NCI-H1092 treated with DMSO at 0.1 percent for 48 hours (cell line): ENCODE data around the gene PGRMC2.
"Not testable (repeated sequence)": the region's sequence is repeated elsewhere in the genome, so short reads cannot be mapped to it uniquely, and the experiment has no call there.

ENCODE experiments used
- DNase-seq: peaks from one replicate; lab custom pipeline; 2025; lab: John Stamatoyannopoulos, UW

PGRMC2 gene

DNA sequence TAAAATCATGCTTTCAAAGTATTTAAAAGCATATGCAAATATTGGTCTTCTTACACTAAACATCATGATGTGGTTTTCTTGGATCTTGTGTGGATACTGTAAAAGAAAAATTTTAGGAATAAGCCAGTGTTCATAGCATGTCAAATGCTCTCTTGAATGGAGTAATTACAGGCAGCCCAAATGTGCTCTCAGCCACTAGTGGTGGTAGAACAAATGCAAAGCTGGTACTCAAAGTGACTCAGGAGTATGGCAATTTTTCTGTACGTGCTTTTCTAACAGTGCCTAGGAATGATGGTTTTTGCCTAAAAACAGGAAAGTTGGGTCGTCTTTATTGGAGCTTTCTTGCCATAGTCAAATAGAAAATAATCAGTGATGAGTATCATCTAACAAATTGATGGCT is 19.9 kb downstream of the PGRMC2 start:
- DNase-seq, result no peak

DNA sequence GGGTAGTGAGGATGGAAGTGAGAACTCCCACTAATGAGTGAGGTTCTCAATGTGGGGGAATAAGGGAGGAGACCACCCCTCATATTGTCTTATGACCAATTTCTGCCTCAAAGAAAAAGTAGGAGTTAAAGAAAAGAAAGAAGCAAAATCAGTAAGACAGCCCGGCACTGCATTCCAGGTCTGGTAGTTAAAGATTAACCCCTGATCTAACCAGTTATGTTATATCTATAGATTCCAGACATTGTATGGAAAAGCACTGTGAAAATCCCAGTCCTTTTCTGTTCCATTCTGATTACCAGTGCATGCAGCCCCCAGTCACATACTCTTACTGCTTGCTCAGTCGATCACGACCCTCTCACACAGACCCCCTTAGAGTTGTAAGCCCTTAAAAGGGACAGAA is 20.4 kb downstream of the PGRMC2 start:
- not testable (repeated sequence) for DNase-seq

DNA sequence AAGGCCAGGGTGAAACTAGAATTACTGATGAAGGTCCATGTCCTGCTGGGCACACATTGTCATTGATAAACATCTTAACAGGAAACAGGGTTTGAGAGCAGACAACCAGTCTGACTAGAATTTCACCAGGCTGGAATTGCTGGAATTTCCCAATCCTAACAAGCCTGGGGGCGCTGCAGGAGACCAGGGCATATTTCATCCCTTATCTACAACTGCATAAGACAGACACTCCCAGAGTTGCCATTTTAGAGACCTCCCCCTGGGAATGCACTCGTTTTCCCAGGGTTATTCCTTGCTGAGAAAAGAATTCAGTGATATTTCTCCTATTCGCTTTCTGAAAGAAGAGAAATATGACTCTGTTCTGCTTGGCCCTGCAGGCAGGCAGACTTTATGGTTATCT is 22.1 kb downstream of the PGRMC2 start:
- DNase-seq, result not testable (repeated sequence)

DNA sequence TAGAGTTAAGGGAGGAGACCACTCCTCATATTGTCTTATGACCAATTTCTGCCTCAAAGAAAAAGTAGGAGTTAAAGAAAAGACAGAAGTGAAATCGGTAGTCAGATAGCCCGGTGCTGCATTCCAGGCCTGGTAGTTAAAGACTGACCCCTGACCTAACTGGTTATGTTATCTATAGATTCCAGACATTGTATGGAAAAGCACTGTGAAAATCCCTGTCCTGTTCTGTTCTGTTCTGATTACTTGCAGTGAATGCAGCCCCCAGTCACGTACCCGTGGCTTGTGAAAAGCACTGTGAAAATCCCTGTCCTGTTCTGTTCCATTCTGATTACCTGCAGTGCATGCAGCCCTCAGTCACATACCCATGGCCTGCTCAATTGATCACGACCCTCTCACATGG is 27.7 kb downstream of the PGRMC2 start:
- not testable (repeated sequence) for DNase-seq

DNA sequence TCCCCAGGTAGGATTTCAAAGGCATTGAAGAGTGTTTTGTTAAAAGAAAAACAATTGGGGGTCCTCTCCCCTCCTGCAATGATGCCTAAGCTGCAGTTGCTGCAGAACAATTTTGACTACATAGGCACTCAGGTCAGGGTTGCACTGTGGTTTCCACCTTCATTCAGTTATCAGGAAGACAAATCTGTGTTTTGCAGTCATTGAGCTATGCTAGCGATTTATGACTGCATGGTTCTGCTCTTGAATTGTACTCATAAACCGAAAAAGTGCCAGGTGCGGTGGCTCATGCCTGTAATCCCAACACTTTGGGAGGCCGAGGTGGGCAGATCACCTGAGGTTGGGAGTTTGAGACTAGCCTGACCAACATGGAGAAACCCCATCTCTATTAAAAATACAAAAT is 29.4 kb downstream of the PGRMC2 start:
- DNase-seq, result not testable (repeated sequence)

DNA sequence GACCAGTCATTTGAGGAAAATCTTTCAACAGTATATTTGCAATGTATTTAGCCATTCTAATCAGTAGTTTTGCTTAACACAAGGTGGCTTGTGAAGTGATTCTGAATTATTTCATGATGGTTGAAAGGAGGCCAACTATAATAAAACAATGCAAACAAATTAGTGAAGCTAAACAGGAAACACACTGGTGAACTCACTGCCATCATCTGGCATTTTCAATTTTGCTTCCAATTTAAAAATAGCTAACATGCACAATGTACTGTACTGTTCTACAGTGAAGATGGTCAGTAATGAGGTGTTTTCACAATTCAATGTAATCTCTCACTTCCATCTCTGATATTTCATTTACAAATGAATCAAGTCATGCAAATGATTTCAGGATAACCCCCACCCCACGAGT is 31.1 kb downstream of the PGRMC2 start:
- no peak for DNase-seq

DNA sequence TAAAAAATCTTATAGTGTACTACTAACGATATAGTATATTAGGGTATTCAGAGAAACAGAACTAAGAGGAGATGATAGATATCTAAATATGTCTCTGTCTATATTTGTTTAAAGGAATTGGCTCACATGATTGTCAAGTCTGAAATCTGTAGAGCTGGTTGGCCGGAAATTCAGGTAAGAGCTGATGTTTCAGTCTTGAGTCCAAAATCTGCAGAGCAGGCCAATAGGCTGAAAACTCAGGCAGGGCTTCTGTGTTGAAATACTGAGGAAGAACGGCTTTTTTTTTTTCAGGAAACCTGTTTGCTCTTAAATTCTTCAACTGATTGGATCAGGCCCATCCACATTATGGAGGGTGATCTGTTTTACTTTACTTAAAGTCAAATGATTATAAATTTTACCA is 31.7 kb downstream of the PGRMC2 start:
- DNase-seq, result no peak

DNA sequence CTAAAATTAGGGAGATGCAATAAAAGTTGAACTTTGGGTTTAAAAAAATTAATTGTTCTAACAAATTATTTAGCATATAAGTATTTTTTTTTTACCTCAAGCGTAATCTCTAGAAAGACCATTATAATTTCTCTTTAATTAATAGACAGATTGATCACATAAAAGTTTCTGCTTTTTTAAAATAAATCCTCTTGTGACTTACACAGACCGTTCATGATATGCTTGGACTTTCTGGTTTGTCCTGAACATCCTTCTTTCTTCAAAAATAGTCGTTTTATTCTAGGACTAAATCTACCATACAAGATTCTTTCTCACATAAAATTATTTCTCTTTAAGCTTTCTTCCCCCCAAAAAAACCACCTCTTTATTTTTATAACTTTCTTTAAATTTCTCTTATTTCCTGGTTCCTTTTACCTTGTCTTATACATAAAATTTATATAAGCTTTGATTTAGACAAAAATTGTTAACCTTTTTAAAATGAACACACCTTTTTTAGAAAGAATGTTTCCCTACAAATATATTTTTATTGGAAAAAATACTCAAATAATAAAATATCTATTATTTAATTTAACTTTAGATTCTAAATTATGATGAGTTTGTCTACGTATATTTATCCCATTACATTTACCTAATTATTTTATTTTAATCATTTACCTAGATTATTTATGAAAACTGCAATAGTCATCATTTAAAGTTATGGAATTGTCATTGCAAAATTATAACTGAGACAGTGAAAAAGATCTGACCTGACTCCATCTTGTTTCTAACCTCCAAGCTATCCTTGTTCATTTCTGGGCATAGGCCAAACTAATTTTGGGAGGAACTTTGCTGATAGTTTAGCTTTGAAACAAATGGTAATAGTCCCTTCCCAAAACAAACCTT is 37.6 kb downstream of the PGRMC2 start:
- DNase-seq, result no peak

DNA sequence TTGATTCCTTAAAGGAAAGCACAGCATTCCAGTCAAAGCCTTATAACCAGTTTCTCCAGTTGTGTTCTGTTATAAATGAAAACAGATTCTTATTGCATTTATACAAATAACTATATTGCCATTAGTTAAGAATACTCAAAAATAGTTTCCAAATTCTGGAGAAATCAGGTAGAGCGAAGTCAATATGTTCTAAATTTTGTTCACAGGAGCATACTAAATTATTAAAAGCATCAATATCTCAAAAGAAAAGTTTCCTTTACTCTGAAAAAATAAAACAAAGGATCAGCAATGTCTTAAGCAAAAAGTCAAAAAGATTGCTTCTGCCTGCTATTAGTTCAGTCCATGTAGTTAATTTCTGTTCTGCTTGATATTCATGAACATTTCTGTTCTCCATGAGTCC is 39.7 kb downstream of the PGRMC2 start:
- no peak for DNase-seq

DNA sequence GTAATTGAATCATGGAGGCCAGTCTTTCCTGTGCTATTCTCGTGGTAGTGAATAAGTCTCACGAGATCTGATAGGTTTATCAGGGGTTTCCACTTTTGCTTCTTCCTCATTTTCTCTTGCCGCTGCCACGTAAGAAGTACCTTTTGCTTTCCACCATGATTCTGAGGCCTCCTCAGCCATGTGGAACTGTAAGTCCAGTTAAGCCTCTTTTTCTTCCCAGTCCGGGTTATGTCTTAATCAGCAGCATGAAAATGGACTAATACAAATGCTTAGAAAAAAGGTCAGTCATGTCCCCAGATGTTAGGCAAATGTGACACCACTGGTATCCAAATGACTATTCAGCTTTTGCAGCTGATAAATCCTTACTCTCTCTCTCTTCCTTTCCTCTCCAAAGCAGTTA is 42.2 kb downstream of the PGRMC2 start:
- not testable (repeated sequence) for DNase-seq

DNA sequence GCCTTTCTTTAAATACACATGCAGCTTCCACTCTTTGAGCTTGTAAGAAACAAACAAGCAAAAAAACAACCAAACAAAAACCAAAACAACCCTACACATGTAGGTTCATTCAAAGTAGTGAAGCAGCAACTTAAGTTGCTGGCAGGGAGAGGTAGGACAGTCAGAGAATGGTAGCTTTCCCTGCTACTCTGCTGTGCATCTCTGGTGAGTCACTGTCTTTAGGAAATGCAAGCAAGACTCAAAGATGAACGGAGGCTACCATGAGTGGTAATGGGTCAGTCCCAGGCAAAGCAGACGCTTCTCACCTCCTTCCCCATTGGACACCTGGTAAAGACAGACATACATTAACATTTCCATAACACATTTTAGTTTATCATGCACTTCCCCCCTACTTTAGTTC is 43.2 kb downstream of the PGRMC2 start:
- no peak for DNase-seq

DNA sequence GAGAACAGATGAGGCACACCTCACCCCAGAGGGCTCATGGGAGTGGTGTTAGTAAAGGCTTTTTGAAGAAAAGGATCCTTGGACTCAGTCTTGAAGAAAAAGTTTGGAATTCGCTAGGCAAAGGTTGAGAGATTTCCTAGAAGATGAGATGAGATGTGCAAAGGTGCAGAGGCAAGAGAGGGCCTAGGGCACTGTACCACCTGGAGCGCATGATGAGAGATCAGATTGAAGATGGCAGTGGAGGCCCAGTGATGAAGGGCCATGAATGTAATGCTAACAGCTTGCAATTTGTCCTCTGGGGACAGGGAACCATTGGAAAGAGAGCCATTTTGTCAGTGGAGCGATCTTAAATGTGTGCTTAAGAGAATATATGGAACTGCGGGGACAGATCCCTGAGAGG is 45.0 kb downstream of the PGRMC2 start:
- no peak for DNase-seq

DNA sequence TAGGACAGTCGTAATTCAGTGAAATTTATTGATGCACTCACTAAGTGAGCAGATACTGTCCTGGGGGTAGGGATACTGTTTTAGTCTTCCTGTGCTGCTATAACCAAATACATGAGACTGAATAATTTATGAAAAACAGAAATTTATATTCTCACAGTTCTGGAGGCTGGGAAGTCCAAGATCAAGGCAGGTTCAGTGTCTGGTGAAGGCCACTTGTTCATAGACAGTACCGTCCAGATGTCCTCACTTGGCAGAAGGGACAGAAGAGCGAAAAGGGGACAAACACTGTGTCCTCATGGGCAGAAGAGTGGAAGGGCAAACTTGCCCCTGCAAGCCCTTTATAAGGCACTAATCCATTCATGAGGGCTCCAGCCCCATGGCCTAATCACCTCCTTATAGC is 45.6 kb downstream of the PGRMC2 start:
- no peak for DNase-seq

DNA sequence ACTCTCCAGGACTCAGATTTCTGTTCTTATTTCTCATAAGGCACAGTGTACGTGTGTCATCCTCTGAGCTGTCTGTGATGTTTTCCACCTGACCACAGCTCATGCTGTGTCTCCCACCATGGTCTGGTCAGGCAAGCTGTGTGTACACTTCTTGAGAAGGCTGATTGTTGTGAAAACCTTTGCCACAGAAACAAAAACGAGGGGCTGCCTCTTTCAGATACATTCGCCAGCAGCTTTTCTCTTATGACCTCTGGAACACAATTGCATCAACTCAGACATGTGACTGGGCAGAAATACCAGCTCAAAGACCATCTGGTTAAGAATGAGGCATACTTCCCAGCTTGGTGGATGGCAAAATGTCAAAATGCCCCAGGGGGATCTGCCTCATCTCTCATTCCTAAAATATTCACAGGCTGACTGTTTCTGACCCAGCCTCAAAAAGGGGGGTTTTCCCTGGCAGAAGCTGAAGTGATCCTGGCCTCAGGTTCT is 46.1 kb downstream of the PGRMC2 start:
- no peak for DNase-seq

DNA sequence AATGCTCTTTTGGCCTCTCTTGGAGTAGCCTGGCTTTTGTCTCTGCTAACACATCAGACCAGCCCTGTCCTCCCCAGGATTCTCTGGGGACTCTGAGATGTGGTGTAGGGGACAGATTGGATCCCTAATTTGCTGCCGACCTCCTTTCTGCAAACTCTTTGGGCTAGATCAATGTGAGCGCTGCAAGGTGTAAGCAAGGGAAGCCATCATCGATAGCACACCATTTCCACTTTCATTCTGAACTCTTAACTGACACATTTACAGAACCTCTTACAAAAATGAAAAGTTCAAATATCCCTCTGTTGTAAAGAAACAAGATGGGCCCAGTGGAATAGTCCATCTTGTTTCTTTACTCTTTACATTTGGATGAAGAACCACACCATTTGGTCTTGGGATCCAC is 46.6 kb downstream of the PGRMC2 start:
- no peak for DNase-seq

DNA sequence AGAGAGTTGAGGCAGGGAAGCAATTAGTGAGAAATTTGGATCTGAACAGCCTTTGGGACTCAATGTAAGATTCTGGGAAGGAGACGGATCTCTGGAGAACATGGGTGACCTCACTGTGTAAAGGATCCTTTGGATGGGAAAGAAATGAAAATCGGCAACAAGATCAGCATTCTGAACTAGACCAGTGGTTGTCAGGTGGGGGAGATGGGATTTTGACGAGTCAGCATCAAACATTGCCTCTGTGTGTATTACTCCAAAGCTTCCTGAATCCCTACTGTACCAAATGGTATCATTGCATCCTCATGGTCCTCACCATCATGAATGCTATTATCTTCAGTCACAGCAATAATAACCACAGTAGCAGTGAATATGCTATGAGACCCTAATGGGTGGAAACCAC is 52.8 kb downstream of the PGRMC2 start:
- no peak for DNase-seq

DNA sequence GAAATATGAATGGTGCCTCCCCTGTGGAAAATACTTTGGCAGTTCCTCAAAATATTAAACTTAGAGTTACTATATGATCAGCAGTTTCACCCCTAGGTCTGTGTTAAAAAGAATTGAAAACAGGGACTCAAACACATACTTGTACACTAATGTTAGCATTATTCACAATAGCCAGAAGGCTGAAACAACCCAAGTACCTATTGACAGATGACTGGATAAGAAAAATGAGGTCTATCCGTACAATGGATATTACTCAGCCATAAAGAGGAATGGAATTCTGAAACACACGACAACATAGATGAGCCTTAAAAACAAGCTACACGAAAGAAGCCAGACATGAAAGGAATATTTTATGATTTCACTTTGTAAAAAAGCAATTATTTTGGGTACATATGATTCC is 54.9 kb downstream of the PGRMC2 start:
- DNase-seq, result no peak

DNA sequence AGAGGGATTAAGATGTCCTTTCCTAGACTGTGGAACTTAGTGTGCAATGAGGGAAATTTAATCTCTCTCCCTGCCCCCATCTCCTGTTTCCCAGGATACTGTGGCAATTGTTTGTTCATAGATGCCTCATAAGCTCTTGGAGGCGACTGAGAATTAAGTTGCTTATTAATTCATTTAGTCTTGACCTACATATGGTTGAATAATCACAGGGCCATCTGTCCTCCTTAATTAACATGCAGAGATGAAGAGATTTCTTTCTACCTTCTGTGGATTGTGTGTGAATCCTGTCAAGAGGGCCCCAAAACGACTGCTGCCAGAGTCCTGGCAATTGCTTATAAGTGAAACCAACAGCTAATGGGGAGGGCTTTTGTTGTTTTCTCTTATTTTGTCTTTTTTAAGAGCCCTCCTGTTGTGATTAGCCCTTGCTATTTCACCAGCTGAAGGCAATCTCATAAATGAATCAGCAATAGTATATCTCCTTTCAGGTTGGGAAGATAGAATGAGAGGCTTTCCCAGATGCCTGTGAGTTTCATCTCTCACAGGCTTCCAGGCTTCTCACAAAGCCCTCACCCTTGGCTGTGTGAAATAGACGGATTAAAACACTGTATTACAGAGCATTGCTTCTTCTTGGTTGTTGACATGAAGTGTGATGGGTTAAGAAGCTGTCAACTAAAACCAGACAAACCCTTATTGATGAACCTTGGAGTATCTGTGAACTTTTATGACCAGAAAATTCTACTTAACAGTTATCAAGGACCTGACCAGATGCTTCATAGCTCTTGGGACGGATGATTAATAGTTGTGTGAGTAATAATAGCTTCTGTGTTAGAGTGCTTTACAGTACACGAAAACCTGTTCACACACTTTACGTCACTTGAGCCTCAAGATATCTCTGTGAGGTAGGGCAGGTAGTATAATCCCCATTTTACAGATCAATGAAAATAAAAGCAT is 58.5 kb downstream of the PGRMC2 start:
- DNase-seq, result peak; percentile 21

DNA sequence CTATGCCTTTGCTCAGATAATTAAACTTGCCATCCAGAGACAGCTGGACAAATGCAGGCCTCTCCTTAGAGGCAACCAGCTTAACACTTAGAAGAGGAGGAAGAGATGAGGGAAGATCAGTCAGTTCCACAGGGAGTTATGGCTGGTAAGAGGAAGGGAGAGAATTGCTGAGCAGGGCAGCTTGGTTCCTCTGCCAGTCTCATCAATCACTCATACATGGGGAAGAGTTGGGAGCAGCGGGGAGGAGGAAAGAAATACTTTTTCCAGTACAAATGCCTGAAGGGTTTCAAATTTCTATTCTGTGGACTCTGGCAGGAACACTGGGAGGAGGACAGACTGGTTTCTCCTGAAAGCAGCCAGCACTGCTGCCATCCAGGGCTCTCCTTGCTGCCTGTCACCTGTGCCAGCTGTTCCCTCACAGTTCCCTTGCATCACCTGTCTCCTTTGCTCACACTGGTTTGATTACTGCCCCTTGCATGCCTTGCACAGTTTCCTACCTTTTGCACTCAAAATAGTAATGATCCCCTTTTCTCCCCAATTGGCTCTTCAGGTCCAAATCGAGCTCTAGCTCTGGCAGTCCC is 59.5 kb downstream of the PGRMC2 start:
- peak; percentile 50 for DNase-seq

DNA sequence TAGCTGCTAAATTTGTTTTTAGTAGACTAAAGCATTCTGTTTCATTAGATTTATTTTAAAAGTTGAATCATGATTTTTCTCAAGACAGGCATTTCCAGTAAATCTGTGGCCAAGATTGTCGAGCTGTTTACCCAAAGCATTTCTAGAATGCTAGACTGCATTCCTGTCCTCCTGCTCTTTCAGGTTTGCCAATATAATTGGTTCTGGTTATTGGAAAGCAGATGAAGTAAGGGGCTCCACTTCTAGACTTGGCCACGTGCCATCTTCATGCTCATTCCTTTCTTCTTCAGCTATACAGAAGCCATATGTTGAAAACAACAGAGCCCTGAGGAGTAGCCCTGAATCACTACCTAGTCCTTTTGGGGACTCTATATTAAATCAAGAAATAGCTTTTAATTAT is 62.5 kb downstream of the PGRMC2 start:
- DNase-seq, result no peak

DNA sequence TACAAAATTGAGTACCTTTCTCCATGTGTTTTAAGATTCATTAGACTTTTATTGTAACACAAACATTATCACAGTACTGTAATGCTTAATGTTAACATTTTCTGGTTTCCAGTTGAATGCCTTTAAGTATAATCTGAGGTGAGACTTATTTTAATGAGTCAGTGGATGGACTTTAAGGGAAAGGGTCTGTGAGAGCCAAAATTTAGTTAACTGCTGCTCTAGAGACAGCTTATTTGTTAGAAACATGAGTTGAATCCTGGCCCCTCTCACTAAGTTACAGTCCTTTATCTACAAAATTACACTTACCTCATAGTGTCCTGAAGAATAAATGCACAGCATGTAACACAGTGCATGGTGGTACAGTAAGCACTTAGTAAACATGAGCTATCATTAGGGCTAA is 66.0 kb downstream of the PGRMC2 start:
- no peak for DNase-seq
